H1 (cell line): ENCODE results near the gene POLR2L. TPM values are rescaled to one million over a fixed set of nuclear protein-coding genes. Genes with fewer than 3 reads are reported as not detected.

ENCODE experiments used
- SP4 ChIP-seq: IDR thresholded peaks from 2 replicates; pipeline ENCODE4 v1.6.1; 2012; ENCODE audit warnings: low read length, inconsistent platforms
- polyA plus RNA-seq, 7 experiments: library from polyadenylated mRNA; depleted of rRNA in 3 of 7; stranded (reverse) in 5 of 7; unstranded in 2 of 7; fragments of >200 nt in 5 of 7; fragments of 200-250 nt in 2 of 7; gene quantifications; 1 replicate in 5 of 7; 2 replicates in 1 of 7; 4 replicates in 1 of 7; pipeline versions ENCODE4 v1.2.1 to v1.2.3, GENCODE V29; 2011 to 2013; ENCODE audit warnings: missing spikeins in 2 of 7, mixed read lengths in 2 of 7
- total RNA-seq: library from RNA; stranded (reverse); fragmentation: NEBNext Ultra II Directional; extraction: Animal tissue kit (Norgen Biotek cat#: 25700); gene quantifications from 2 replicates; pipeline ENCODE4 v1.2.1, GENCODE V29; 2021

The POLR2L gene
- total and polyA plus RNA-seq, 2 of the 8 experiments (the other 6 are each of a cell fraction or from before 2014, with no cell fraction given), result 140 to 151 TPM

GRCh38 chr11:868802-869201, 26.5 kb upstream of the POLR2L start (continued):
- TF ChIP-seq SP4, result no peak
